KMS-11 (cell line): ENCODE measurements around the gene MAP4K5.

Experiments used
- H2AFZ ChIP-seq: fragments of 200-600 bp; sonication (generic); 2 replicates; pipeline ENCODE4 v1.6.1; 2016; ENCODE audit warnings: antibody characterized with exemption, mixed run types, low read depth
- H3K27ac ChIP-seq: fragments of 200-600 bp; sonication (generic); 2 replicates; pipeline ENCODE4 v1.6.1; 2016; ENCODE audit warnings: mild to moderate bottlenecking, mixed run types
- H3K27me3 ChIP-seq: fragments of 200-600 bp; sonication (generic); 2 replicates; pipeline ENCODE4 v1.6.1; 2017; ENCODE audit warnings: mild to moderate bottlenecking, low read depth, mixed run types, moderate library complexity; ENCODE audit not compliant: insufficient read depth
- H3K36me3 ChIP-seq: fragments of 200-600 bp; sonication (generic); 2 replicates; pipeline ENCODE4 v1.6.1; 2017; ENCODE audit warnings: mild to moderate bottlenecking, mixed run types; ENCODE audit not compliant: insufficient read depth
- H3K4me1 ChIP-seq: fragments of 200-600 bp; sonication (generic); 2 replicates; pipeline ENCODE4 v1.6.1; 2016; ENCODE audit warnings: mild to moderate bottlenecking, low read depth, mixed run types; ENCODE audit not compliant: poor library complexity, severe bottlenecking
- H3K4me2 ChIP-seq: fragments of 200-600 bp; sonication (generic); 2 replicates; pipeline ENCODE4 v1.7.0; 2016; ENCODE audit warnings: mild to moderate bottlenecking, mixed run types
- H3K4me3 ChIP-seq: fragments of 200-600 bp; sonication (generic); IDR thresholded peaks from 2 replicates; pipeline ENCODE4 v1.6.1; 2017; ENCODE audit warnings: low read depth, low read length, mixed read lengths; ENCODE audit not compliant: insufficient read depth
- H3K79me2 ChIP-seq: fragments of 200-600 bp; sonication (generic); 2 replicates; pipeline ENCODE4 v1.6.1; 2016; ENCODE audit warnings: low read depth, mixed run types; ENCODE audit not compliant: insufficient read depth
- H3K9ac ChIP-seq: fragments of 200-600 bp; sonication (generic); 2 replicates; pipeline ENCODE4 v1.6.1; 2016; ENCODE audit warnings: mild to moderate bottlenecking, mixed run types
- H4K20me1 ChIP-seq: fragments of 200-600 bp; sonication (generic); 2 replicates; pipeline ENCODE4 v1.6.1; 2016; ENCODE audit warnings: mild to moderate bottlenecking, mixed run types; ENCODE audit not compliant: insufficient read depth
- TF ChIP-seq, protein P1 (sequence below): fragments of 200-600 bp; sonication (generic); conservative IDR thresholded peaks from 2 replicates; pipeline ENCODE4 v1.6.1; 2017; ENCODE audit warnings: low read depth, mild to moderate bottlenecking, antibody characterized with exemption, low read length, moderate library complexity, mixed read lengths

MAP4K5 gene

DNA sequence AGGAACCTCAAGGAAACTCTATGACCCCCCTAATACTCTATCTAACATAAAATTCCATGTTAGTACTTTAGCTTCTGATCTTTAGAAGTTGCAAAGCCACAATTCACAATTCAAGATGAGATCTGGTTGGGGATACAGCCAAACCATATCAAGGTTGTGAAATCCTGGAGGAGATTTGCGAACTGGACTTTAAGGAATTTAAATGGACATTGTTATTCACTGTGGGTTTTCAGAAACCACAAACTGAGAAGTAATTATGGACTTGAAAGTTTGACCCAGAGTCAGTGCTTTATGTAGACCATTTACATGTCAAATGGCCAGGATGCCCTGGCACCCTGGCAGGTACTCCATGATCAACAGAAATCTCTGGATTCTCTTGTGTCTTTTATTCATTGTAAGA lies 121.4 kb downstream of the MAP4K5 start:
- no peaks in the 10 kb centered on the region for H3K36me3 ChIP-seq
- no peaks in the 10 kb centered on the region for H4K20me1 ChIP-seq
- H3K4me3 ChIP-seq = no peak overlapping the region
- H3K27me3 ChIP-seq = no peaks in the 10 kb centered on the region
- H3K9ac ChIP-seq = no peak overlapping the region
- no peak overlapping the region for H2AFZ ChIP-seq
- no peak overlapping the region for H3K4me2 ChIP-seq
- no peaks in the 10 kb centered on the region for H3K4me1 ChIP-seq
- no peak overlapping the region for H3K27ac ChIP-seq
- H3K79me2 ChIP-seq = no peaks in the 10 kb centered on the region
- TF ChIP-seq, protein P1, sequence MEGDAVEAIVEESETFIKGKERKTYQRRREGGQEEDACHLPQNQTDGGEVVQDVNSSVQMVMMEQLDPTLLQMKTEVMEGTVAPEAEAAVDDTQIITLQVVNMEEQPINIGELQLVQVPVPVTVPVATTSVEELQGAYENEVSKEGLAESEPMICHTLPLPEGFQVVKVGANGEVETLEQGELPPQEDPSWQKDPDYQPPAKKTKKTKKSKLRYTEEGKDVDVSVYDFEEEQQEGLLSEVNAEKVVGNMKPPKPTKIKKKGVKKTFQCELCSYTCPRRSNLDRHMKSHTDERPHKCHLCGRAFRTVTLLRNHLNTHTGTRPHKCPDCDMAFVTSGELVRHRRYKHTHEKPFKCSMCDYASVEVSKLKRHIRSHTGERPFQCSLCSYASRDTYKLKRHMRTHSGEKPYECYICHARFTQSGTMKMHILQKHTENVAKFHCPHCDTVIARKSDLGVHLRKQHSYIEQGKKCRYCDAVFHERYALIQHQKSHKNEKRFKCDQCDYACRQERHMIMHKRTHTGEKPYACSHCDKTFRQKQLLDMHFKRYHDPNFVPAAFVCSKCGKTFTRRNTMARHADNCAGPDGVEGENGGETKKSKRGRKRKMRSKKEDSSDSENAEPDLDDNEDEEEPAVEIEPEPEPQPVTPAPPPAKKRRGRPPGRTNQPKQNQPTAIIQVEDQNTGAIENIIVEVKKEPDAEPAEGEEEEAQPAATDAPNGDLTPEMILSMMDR = no peak

- H4K20me1 ChIP-seq = no peaks in the 10 kb centered on the region
- no peak overlapping the region for H3K9ac ChIP-seq
- no peaks in the 10 kb centered on the region for H3K36me3 ChIP-seq
- H3K27ac ChIP-seq = no peak overlapping the region
- no peak overlapping the region for H3K4me3 ChIP-seq
- no peak overlapping the region for H2AFZ ChIP-seq
- no peaks in the 10 kb centered on the region for H3K27me3 ChIP-seq
- no peaks in the 10 kb centered on the region for H3K79me2 ChIP-seq
- H3K4me2 ChIP-seq = no peak overlapping the region
- TF ChIP-seq, protein P1 = no peak
- H3K4me1 ChIP-seq = no peaks in the 10 kb centered on the region
These were observed 122.3 kb downstream of the MAP4K5 start for GRCh38 chr14:50410071-50410470.

GRCh38 chr14:50407111-50407812 lies 125.1 kb downstream of the MAP4K5 start:
- H3K4me2 ChIP-seq = no peak overlapping the region
- no peaks in the 10 kb centered on the region for H4K20me1 ChIP-seq
- H3K4me1 ChIP-seq = no peaks in the 10 kb centered on the region
- H3K4me3 ChIP-seq = no peak overlapping the region
- H3K36me3 ChIP-seq = no peaks in the 10 kb centered on the region
- H3K27ac ChIP-seq = no peak overlapping the region
- no peaks in the 10 kb centered on the region for H3K27me3 ChIP-seq
- no peak overlapping the region for H3K9ac ChIP-seq
- H2AFZ ChIP-seq = no peak overlapping the region
- no peaks in the 10 kb centered on the region for H3K79me2 ChIP-seq
- TF ChIP-seq, protein P1 = no peak

DNA sequence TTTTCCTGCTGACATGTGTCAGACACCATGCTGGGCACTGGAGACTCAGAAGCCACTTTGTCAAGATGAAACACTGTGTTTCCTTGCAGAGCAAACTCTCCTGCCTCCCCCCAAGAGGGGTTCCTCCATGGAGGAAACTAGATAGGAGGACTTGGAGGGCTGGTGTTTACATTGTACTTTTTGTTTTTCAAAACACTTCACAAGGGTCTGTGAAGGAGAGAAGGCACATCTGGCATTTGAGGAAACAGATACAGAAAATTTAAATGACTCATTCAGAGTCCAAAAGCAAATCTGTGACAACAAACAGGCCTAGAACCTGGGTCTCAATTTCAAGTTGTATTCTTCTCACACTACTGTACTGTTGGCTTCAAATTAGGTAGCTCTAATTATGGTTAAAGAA lies 128.9 kb downstream of the MAP4K5 start:
- no peaks in the 10 kb centered on the region for H3K36me3 ChIP-seq
- no peaks in the 10 kb centered on the region for H3K4me1 ChIP-seq
- H2AFZ ChIP-seq = no peak overlapping the region
- no peak overlapping the region for H3K4me3 ChIP-seq
- TF ChIP-seq, protein P1 = no peak
- H4K20me1 ChIP-seq = no peaks in the 10 kb centered on the region
- no peak overlapping the region for H3K9ac ChIP-seq
- no peak overlapping the region for H3K4me2 ChIP-seq
- H3K27me3 ChIP-seq = no peaks in the 10 kb centered on the region
- no peak overlapping the region for H3K27ac ChIP-seq
- H3K79me2 ChIP-seq = no peaks in the 10 kb centered on the region
